UCSD-AML1 (cell line): Measurements from ENCODE around the gene FKBP9.
"Not testable (repeated sequence)": the region's sequence is repeated elsewhere in the genome, so short reads cannot be mapped to it uniquely, and the experiment has no call there.

ENCODE experiments used
- DNase-seq: peaks from one replicate; lab custom pipeline; 2025; ENCODE audit not compliant: unreplicated experiment; lab: John Stamatoyannopoulos, UW

FKBP9 gene

GRCh38 chr7:32957326-32958045, at the start of gene FKBP9:
FKBP9 (plus strand) TSS chr7:32957440; CDS start chr7:32957574, 134 bp downstream.
- peak; percentile 71 for DNase-seq

GRCh38 chr7:32910195-32910594, 47.0 kb upstream of the FKBP9 start:
- no peak for DNase-seq

GRCh38 chr7:32914184-32914583, 43.1 kb upstream of the FKBP9 start:
- DNase-seq = no peak

- no peak for DNase-seq
Measured at GRCh38 chr7:32915041-32915536, 42.2 kb upstream of the FKBP9 start.

GRCh38 chr7:32916006-32916405, 41.2 kb upstream of the FKBP9 start:
- DNase-seq = no peak

- not testable (repeated sequence) for DNase-seq
Measured at GRCh38 chr7:32916994-32917393, 40.2 kb upstream of the FKBP9 start.

GRCh38 chr7:32921896-32922295, 35.3 kb upstream of the FKBP9 start:
- DNase-seq = no peak

- no peak for DNase-seq
Measured at GRCh38 chr7:32928785-32929298, 28.4 kb upstream of the FKBP9 start.

- no peak for DNase-seq
Measured at GRCh38 chr7:32929430-32930143, 27.7 kb upstream of the FKBP9 start.

GRCh38 chr7:32930378-32930777, 26.9 kb upstream of the FKBP9 start:
- DNase-seq = no peak

- DNase-seq = no peak
Measured at GRCh38 chr7:32935558-32935957, 21.7 kb upstream of the FKBP9 start.

- DNase-seq = no peak
Measured at GRCh38 chr7:32936689-32937088, 20.6 kb upstream of the FKBP9 start.

- DNase-seq = no peak
Measured at GRCh38 chr7:32937344-32938174, 19.7 kb upstream of the FKBP9 start.

GRCh38 chr7:32941181-32941580, 16.1 kb upstream of the FKBP9 start:
- no peak for DNase-seq

- no peak for DNase-seq
Measured at GRCh38 chr7:32941681-32942414, 15.4 kb upstream of the FKBP9 start.

GRCh38 chr7:32942415-32943251, 14.6 kb upstream of the FKBP9 start:
- DNase-seq = peak; percentile 75

- no peak for DNase-seq
Measured at GRCh38 chr7:32943252-32944030, 13.8 kb upstream of the FKBP9 start.

- no peak for DNase-seq
Measured at GRCh38 chr7:32947420-32947983, 9.7 kb upstream of the FKBP9 start.

- DNase-seq = no peak
Measured at GRCh38 chr7:32948202-32948601, 9.0 kb upstream of the FKBP9 start.
